HK-2 (cell line): ENCODE results near the gene CYGB.

Experiments used
- DNase-seq: peaks from one replicate; pipeline ENCODE4 v3.0.0-alpha.2; 2018; ENCODE audit not compliant: unreplicated experiment

Gene CYGB

GRCh38 chr17:76550712-76551615 lies 13.5 kb upstream of the CYGB start:
- no peak for DNase-seq

GRCh38 chr17:76549539-76549938 lies 12.0 kb upstream of the CYGB start:
- no peak for DNase-seq

GRCh38 chr17:76549215-76549518 lies 11.7 kb upstream of the CYGB start:
- DNase-seq, result no peak

GRCh38 chr17:76548378-76549214 lies 11.1 kb upstream of the CYGB start:
- DNase-seq, result no peak

- DNase-seq, result no peak
Measured at GRCh38 chr17:76547642-76548202, 10.2 kb upstream of the CYGB start.

- DNase-seq, result no peak
Measured at GRCh38 chr17:76547183-76547641, 9.7 kb upstream of the CYGB start.

GRCh38 chr17:76546556-76547182 lies 9.2 kb upstream of the CYGB start:
- no peak for DNase-seq

GRCh38 chr17:76545918-76546555 lies 8.5 kb upstream of the CYGB start:
- DNase-seq, result no peak

GRCh38 chr17:76544546-76545365 lies 7.2 kb upstream of the CYGB start:
- DNase-seq, result no peak

GRCh38 chr17:76543826-76544545 lies 6.5 kb upstream of the CYGB start:
- no peak for DNase-seq

- no peak for DNase-seq
Measured at GRCh38 chr17:76543482-76543825, 5.9 kb upstream of the CYGB start.

GRCh38 chr17:76542984-76543383 lies 5.5 kb upstream of the CYGB start:
- no peak for DNase-seq

- DNase-seq, result no peak
Measured at GRCh38 chr17:76542566-76542971, 5.1 kb upstream of the CYGB start.

- no peak for DNase-seq
Measured at GRCh38 chr17:76541739-76542454, 4.4 kb upstream of the CYGB start.

GRCh38 chr17:76540381-76541300 lies 3.1 kb upstream of the CYGB start:
- peak; percentile 93 for DNase-seq

- no peak for DNase-seq
Measured at GRCh38 chr17:76539631-76540271, 2.2 kb upstream of the CYGB start, which contains the start of gene PRCD. Gene PRCD, plus strand, starts transcription at chr17:76540044. Its CDS starts 98 bp downstream, at chr17:76540142.

- no peak for DNase-seq
Measured at GRCh38 chr17:76538941-76539570, 1.5 kb upstream of the CYGB start.
